GM19238 (cell line): ENCODE data around the gene GIPC3.
"Not testable (repeated sequence)": the region's sequence is repeated elsewhere in the genome, so short reads cannot be mapped to it uniquely, and the experiment has no call there.

Experiments used
- DNase-seq: peaks from one replicate; pipeline ENCODE4 v3.0.0; 2011; ENCODE audit warnings: low spot score; ENCODE audit not compliant: insufficient read length

GIPC3 gene

GRCh38 chr19:3618144-3618810, 33.0 kb downstream of the GIPC3 start:
- DNase-seq = peak; percentile 92

DNA sequence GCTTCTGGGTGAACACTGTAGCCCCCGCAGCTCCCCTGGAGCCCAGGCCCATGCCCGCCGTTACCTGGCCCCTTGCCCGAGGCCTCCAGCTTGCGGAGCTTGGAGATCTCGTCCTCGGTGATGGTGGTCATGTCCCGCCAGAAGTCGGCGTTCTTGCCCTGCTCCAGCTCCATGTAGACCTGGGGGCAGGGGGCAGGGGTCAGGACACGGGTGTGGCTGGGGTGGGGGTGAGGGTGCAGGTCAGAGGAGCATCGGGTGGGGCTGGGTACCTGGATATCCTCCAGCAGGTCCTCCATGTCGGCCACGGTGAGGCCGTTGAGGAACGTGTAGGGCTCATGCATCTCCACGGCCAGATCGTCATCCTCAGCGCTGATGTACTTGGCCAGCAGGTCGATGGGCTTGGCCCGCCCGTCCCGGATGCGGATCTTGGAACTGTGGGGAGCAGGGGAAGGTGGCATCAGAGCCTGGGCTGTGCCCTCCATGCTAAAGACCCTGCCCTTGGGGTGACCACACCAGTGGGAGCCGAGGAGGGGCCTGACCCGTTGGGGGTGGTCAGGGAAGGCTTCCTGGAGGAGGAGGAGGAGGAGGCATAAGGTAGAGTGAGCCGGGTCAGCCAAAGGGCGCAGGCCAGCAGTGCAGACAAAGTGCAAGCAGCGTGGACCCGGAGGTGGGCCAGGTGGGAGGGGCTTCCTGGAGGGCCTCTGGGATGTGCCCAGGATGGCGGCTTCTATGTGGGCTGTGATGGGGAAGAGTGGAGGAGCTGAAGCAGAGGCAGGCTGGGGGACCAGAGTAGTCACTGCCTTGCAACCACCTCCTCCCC, 33.7 kb downstream of the GIPC3 start:
- DNase-seq = no peak

GRCh38 chr19:3619631-3620012, 34.3 kb downstream of the GIPC3 start:
- DNase-seq = no peak

DNA sequence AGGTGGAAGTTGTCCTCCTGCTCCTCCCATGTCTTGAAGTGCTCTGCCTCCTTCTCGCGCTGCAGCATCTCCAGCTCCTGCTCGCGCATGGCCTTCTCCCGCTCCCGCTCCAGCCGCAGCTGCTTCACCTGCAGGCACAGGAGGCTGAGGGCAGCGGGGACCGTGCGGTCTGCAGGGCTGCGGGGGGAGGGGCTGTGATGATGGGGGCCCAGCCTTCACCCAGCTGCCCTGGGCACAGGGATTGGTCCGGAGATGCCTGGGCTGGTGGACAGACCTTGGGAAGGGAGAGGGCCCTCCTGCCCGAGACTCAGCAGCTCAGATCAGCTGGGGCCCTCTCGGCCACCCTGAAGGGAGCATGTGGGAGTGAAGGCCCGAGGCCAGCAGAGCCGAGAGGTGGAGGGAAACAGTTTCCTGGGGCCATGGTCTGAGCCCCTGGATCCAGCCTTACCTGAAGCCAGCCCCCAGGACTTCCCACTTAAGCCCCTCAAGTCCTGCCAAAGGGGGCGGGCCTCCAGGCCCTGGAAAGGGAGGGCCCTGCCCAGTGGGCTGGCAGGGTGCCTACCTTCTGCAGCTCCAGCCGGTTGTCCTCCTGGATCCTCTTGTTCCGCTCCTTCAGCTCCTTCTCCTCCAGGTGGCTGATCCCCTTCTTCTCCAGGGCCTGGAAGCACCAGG, 35.0 kb downstream of the GIPC3 start:
- DNase-seq = no peak

GRCh38 chr19:3620817-3621547, 35.7 kb downstream of the GIPC3 start:
- DNase-seq = no peak

GRCh38 chr19:3621689-3622088, 36.4 kb downstream of the GIPC3 start:
- DNase-seq = no peak

DNA sequence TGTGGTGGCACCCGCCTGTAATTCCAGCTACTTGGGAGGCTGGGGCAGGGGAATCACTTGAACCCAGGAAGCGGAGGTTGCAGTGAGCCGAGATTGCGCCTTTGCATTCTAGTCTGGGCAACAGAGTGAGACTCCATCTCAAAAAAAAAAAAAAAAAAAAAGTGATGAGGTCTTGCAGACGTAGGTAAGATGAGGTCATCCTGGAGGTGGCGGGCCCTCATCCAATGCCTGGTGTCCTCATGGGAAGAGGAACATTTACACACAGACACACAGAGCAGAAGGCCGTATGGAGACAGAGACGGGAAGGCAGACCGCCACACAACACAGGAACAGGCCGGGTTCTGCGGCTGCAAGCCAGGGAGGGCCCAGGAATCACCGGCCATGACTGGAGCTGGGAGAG, 36.9 kb downstream of the GIPC3 start:
- no peak for DNase-seq

DNA sequence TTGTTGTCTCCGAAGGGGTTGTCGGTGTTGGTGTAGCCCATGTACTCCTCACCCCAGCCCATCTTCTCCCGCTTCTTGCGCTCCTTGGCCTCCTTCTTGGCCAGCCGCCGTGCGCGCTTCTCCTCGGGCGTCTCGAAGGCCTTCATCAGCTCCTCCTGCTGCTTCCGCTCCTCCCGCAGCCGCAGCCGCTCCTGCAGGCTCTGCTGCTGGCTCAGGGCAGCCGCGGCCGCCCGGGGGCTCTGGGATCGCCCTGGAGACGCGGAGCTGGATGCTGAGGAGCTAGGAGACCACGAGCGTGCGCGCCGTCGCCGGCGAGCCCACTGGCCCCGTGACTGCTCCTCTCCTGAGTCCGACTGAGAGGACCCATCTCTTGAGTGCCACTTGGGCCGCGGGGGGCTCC, 38.4 kb downstream of the GIPC3 start:
- DNase-seq = no peak

DNA sequence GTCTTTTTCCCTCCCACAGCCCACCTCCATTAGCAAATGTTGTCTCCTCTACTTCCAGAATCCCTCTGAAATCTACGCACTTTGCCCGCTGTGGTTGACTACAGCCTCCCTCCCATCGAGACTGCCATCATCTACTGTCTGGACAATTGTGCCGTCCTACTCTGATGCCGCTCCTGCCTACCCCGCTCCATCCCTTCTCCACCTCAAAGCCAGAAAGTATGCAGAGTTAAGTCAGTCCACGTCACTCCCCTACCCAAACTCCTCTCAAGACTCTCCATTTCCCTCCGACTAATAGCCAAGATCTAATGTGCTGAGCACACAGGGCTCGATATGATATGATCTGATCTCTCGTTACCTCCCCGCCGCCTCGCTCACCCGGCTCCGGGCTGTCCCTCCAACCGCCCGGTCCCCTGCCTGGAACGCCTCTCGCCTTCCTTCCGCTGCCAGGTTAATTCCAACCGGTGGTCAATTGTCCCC, 40.8 kb downstream of the GIPC3 start:
- no peak for DNase-seq

DNA sequence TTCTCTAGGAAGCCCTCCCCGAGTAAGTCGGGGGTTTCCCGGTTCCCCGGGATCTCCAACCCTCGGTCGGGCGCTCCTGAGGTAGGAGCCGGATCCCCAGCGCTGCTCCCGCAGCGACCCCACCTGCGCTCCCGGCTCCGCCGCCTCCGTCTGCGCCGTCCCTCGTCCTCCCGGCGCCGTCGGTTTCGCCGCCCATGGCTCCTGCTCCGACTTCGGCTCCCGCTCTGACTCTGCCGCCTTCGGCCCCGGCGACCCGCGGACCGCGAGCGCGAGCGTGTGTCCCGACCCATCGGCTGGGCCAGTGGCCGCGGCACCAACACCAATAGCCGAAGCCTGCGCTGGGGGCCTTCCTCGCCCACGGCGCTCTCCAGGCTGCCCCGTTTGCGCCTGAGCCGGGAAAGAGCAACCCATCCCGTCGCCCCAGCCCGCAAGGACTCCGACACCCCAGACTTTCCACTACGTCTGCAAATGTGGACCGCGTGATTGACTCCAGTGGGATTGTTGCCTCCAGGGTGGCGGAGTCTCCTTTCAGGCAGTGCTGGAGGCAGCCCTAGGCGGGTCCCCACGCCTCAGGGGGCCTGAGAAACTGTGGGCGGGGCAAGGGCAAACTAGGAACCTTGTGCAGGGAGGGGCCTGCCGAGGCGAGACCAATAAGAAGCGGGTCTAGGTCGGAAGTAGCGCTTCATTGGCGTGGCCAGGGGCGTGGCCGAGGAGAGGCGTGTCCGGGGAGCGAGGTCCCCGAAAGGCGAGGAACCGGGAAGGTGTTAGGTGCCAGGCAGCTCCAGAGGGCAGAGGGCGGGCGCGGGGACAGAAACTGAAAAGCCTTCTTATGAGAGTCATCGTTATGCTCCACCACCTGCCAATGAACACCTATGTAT, 41.4 kb downstream of the GIPC3 start, which contains the start of gene CACTIN:
CACTIN (minus strand) TSS at position 318 of the 878 bp plus-strand sequence; CDS start at position 290, 28 bp downstream.
- DNase-seq = peak; percentile 100

- no peak for DNase-seq
These were observed 42.1 kb downstream of the GIPC3 start for GRCh38 chr19:3627351-3627723.

DNA sequence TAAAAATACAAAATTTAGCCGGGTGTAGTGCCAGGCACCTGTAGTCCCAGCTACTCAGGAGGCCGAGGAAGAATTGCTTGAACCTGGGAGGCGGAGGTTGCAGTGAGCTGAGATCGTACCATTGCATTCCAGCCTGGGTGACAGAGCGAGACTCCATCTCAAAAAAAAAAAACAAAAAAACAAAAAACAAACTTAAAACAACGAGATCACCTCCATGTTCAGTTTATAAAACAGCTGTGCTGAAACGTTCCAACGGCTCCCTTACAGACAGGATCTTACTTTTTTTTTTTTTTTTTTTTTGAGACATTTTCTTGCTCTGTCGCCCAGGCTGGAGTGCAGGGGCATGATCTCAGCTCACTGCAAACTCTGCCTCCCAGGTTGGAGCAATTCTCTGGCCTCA, 43.5 kb downstream of the GIPC3 start:
- DNase-seq = not testable (repeated sequence)

DNA sequence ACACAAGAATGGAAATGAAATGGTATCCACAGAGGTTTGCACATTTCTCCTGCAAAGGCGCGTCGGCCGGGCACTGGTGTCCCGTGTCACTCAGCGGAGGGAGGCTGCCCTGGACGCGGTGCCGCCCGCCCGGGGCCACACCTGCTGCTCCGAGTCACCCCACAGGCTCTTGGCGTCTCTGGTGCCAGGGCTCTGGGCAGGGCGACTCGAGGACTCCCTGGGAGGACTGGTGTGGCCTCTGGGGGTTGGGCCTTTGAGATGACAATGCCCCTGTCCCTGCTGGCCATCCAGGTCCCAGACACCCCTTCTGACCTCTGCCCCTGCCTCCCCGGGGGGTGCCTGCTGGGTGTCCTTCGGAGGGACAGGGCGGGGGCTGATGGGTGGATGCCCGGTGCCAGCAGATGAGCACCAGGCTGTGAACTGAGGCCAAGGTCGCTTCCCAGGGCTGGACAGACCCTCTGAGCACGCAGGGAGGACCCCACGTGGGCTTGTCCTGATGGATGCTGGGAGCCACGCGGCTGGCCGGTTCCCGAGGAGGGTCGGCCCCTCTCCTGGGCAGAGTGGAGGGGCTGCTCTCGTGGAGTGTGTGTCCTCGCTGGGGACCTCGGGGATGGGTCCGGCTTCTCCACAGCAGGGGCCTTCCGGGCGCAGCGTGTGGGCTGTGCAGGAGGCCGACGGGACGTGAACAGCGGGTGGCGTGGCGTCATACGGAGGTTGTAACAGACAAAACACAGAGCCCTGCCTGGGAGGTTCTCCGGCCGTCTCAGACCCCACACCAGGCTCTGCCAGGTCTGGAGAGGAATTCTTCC, 46.0 kb downstream of the GIPC3 start:
- no peak for DNase-seq

DNA sequence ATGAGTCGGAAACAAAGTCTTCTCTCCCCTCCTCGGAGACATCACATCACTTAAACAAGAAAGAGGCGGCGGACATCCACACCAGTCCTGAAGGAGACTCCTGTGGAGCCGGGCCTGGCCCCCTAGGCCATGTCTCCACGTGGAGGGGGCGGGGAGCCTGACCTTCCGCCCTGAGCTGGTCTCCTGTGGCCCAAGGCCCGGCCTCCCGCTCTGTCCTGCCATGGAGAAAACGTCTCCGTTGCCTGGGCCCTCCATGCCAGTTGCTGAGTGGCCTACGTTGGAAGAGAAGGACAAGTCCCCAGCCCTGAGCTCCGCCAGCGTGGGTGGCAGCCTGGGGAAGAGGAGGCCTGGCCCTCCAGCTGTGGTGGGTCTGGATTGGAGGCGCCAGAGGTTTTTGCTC, 46.8 kb downstream of the GIPC3 start:
- DNase-seq = no peak

DNA sequence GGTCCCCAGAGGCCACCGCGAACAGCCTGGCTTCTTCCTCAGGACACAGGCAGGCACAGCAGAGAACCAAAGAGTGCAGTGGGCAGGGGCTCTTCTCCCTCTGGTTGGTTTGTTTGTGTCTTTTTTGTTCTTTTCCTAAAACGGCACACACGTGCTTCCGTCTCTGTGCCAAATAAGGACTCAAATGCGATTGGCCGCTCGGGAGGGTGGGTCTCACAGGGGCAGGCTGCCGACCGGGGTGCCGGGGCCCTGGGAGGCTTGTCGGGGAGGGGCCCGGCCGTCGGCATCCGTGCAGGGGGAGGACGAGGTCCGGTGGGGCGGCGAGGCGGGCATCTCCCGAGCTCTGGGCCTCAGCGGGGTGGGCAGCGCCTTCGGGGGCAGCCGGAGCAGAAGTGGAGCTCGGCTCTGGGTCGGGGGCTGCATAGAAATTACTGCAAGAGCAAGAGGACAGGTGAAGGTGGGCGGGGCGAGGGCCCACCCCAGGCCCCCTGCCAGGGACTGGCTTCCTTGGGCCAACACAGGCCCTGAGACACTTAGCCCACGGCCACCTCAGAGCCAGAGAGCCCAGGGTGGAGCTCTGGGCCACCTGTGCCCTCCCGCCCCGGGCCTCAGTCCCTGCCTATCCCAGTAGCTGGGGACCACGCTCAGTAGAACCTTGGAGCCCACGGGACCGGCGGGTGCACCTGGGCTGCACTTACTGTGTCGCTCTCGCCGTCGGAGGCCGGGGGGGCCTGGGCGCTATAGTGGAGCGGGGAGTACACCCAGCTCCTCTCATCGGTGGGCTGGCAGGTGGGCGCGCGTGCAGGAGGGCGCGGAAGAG, 47.7 kb downstream of the GIPC3 start:
- no peak for DNase-seq

DNA sequence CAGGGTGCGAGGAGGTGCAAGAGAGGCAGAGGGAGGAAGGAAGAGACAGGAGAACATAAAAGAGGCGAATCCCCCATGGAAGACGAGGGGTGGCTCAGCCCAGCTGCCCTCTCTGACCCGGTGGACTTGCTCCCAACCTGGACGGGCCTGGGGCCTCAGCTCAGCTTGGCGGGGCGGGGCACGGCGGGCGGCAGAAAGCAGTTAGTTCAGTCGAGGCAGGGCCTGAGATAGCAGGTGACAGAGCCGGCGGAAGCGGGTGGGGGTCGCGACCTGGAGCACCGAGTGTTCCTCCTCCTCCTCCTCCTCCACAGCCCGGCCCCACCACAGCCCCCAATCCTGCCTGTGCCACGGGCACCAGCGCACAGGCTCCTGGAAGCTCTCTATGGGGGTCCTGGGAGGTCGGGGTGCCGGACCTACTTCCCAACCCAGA, 48.3 kb downstream of the GIPC3 start:
- no peak for DNase-seq

DNA sequence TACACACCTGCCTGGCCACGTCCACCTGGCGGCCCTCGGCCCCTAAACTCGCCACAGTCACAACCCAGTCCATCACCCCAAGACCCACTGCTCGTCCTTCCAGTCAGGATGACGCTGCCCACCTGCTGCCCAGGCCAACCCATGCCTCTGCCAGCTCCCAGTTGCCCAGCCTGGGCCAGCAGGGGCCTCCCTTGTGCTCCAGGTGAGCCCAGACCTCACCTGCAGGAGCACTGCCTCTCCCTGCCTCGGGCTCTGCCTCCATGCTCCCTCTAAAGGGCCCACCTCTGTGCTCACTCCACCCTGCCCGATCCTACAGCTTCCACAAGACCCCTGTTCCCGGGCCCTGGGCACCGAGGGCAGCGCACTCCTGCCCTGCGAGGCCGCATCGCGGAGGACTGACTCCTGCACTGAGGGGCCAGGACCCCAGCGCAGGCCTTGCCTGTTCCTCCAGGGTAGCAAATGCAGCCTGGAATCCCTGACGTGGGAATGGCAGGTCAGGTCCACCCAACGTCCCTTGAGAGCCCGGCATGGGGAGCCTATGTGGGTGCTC, 49.3 kb downstream of the GIPC3 start:
- no peak for DNase-seq

- no peak for DNase-seq
These were observed 51.2 kb downstream of the GIPC3 start for GRCh38 chr19:3636506-3636905.
